Panc1 (cell line): Measurements from ENCODE around the gene MDGA2.

ENCODE experiments used
- CTCF ChIP-seq: fragments of 450-650 bp; IDR thresholded peaks from 2 replicates; pipeline ENCODE4 v1.5.1; 2017; ENCODE audit warnings: mild to moderate bottlenecking
- POLR2AphosphoS5 ChIP-seq: IDR thresholded peaks from 2 replicates; pipeline ENCODE4 v1.6.1; 2012; ENCODE audit warnings: mild to moderate bottlenecking, low read depth, low read length, moderate library complexity
- REST ChIP-seq, 2 experiments: IDR thresholded peaks; 2 replicates each; pipeline ENCODE4 v1.6.1; 2011 to 2012; ENCODE audit warnings: low read depth in 2 of 2, control low read depth in 1 of 2, low read length in 1 of 2, mild to moderate bottlenecking in 1 of 2, moderate library complexity in 1 of 2; ENCODE audit not compliant: insufficient read depth in 1 of 2
- SIN3A ChIP-seq: IDR thresholded peaks from 2 replicates; pipeline ENCODE4 v1.6.1; 2012; ENCODE audit warnings: low read depth, mild to moderate bottlenecking, low read length, moderate library complexity, borderline replicate concordance; ENCODE audit not compliant: insufficient read depth
- TCF7L2 ChIP-seq: IDR thresholded peaks from 2 replicates; pipeline ENCODE4 v1.6.1; 2011; ENCODE audit warnings: mild to moderate bottlenecking, low read depth, low read length, inconsistent platforms

- TF ChIP-seq CTCF, result no peak
- TF ChIP-seq SIN3A, result no peak
- TF ChIP-seq POLR2AphosphoS5, result no peak
- TF ChIP-seq TCF7L2, result no peak
- no peak for TF ChIP-seq REST (IDR thresholded peaks at IDR 0.05; ENCODE audit: insufficient read depth in 1 of 2, low read depth in 2 of 2, low read length in 1 of 2)
Observed at GRCh38 chr14:47189911-47190484, 485.4 kb downstream of the MDGA2 start.
